ENCODE data around the gene GAD1. TPM values are rescaled to one million over a fixed set of nuclear protein-coding genes. Genes with fewer than 3 reads are reported as not detected.

GAD1 gene
- polyA plus RNA-seq, 1 of the 3 experiments (the other 2 are of a cell fraction): 0.20 TPM

GRCh38 chr2:170778900-170779299, 37.8 kb upstream of the GAD1 start (continued):
- TF ChIP-seq SIN3A (IDR thresholded peaks at IDR 0.05; ENCODE audit: borderline replicate concordance, low read depth, low read length) (no peak), EZH2phosphoT487 (IDR thresholded peaks at IDR 0.05; ENCODE audit: borderline replicate concordance, low read depth) (no peak), IRF3 (IDR thresholded peaks at IDR 0.05; ENCODE audit: low read depth, low read length) (no peak), TAF1 (IDR thresholded peaks at IDR 0.05; ENCODE audit: borderline replicate concordance, low read depth, low read length) (no peak), RXRA (IDR thresholded peaks at IDR 0.05; ENCODE audit: borderline replicate concordance, low read depth) (no peak)

- no peak for DNase-seq
- Histone ChIP-seq H4K20me1 (ENCODE audit: insufficient read depth) (no peaks in the 10 kb centered on the region), H3K4me1 (ENCODE audit: control insufficient read depth in 1 of 2, insufficient read depth in 2 of 2, low read depth in 1 of 2, low read length in 1 of 2) (no peaks in the 10 kb centered on the region), H3K27me3 (ENCODE audit: insufficient read depth) (peaks cover 14% of the 10 kb centered on the region; the same call in 1 of the 2 replicates), H3K4me2 (no peak overlapping the region), H3K9ac (no peak overlapping the region), H3K4me3 (ENCODE audit: low read depth in 2 of 2, low read length in 1 of 2) (no peak overlapping the region), H3K79me2 (ENCODE audit: insufficient read depth) (no peaks in the 10 kb centered on the region), H3F3A (replicated peaks; ENCODE audit: insufficient read depth) (no peaks in the 10 kb centered on the region), H3K9me2 (no peaks in the 10 kb centered on the region), H3K36me3 (replicated peaks in 1 of 2; ENCODE audit: control insufficient read depth in 1 of 2, insufficient read depth in 2 of 2, low read length in 1 of 2) (no peaks in the 10 kb centered on the region), H3K27ac (ENCODE audit: low read depth in 2 of 2, low read length in 1 of 2) (no peak overlapping the region), H3K9me3 (no peaks in the 10 kb centered on the region), H2AFZ (ENCODE audit: low read depth) (no peak overlapping the region)
- ChIA-PET POLR2A (no interaction called here), CTCF (interaction anchor here (2.1 kb wide), 1 partner anchor 37 kb away, joined by 6 read pairs; no protein-coding TSS in a partner anchor)
- TF ChIP-seq RCOR1 (IDR thresholded peaks at IDR 0.05; ENCODE audit: low read length): no peak
- WGBS (ENCODE audit: low lambda C conversion rate): 74% methylated on average over 1 of the region's 1 CpG
Observed at GRCh38 chr2:170779304-170779703, 37.4 kb upstream of the GAD1 start.

GRCh38 chr2:170782673-170783072, 34.0 kb upstream of the GAD1 start:
- CTCF ChIA-PET: no interaction called here
- Histone ChIP-seq H3K9me2 (no peaks in the 10 kb centered on the region), H3K4me1 (ENCODE audit: control insufficient read depth in 1 of 2, insufficient read depth in 2 of 2, low read depth in 1 of 2, low read length in 1 of 2) (no peaks in the 10 kb centered on the region), H3K27ac (ENCODE audit: low read depth in 2 of 2, low read length in 1 of 2) (no peak overlapping the region), H3K36me3 (replicated peaks in 1 of 2; ENCODE audit: control insufficient read depth in 1 of 2, insufficient read depth in 2 of 2, low read length in 1 of 2) (no peaks in the 10 kb centered on the region), H3K4me2 (no peak overlapping the region), H3K79me2 (ENCODE audit: insufficient read depth) (no peaks in the 10 kb centered on the region), H3K9me3 (no peaks in the 10 kb centered on the region), H3K9ac (no peak overlapping the region), H2AFZ (ENCODE audit: low read depth) (no peak overlapping the region), H3F3A (replicated peaks; ENCODE audit: insufficient read depth) (no peaks in the 10 kb centered on the region), H4K20me1 (ENCODE audit: insufficient read depth) (no peaks in the 10 kb centered on the region), H3K27me3 (ENCODE audit: insufficient read depth) (peaks cover 7% of the 10 kb centered on the region; the same call in 1 of the 2 replicates), H3K4me3 (ENCODE audit: low read depth in 2 of 2, low read length in 1 of 2) (no peak overlapping the region)
- no peak for TF ChIP-seq RAD21 (IDR thresholded peaks at IDR 0.05; ENCODE audit: low read length)
- TF ChIP-seq USF1 (IDR thresholded peaks at IDR 0.05; ENCODE audit: borderline replicate concordance, low read depth): no peak
- no peak for TF ChIP-seq FOXM1 (IDR thresholded peaks at IDR 0.05; ENCODE audit: low read depth)
- TF ChIP-seq TAF1 (IDR thresholded peaks at IDR 0.05; ENCODE audit: borderline replicate concordance, low read depth, low read length): no peak
- TF ChIP-seq REST (IDR thresholded peaks at IDR 0.05; ENCODE audit: low read depth, low read length): no peak
- no peak for TF ChIP-seq PBX3 (IDR thresholded peaks at IDR 0.05)
- TF ChIP-seq TCF12 (IDR thresholded peaks at IDR 0.05): no peak
- no peak for TF ChIP-seq MEF2A (IDR thresholded peaks at IDR 0.05; ENCODE audit: borderline replicate concordance, low read depth)
- no peak for TF ChIP-seq CTCF (IDR thresholded peaks at IDR 0.05)
- no peak for TF ChIP-seq GABPA (IDR thresholded peaks at IDR 0.05; ENCODE audit: low read depth)
- DNase-seq: no peak
- POLR2A ChIA-PET: no interaction called here
- WGBS (ENCODE audit: low lambda C conversion rate): 9% methylated on average over 2 of the region's 2 CpGs

Data from SK-N-SH (cell line).